Body of pancreas (tissue), 4 donors: ENCODE data around the gene RUFY1.
A peak's percentile ranks its signal among the peaks of the same experiment; 100 is the strongest.

ENCODE experiments used
- CTCF ChIP-seq, 7 experiments: fragments of 450-650 bp in 4 of 7; fragments of 200-600 bp in 3 of 7; sonication (generic) in 3 of 7; IDR thresholded peaks; one replicate each; pipeline ENCODE4 v1.5.1; 2016 to 2019; ENCODE audit warnings: antibody characterized with exemption in 7 of 7
- POLR2A ChIP-seq, 3 donors: fragments of 450-650 bp; IDR thresholded peaks; one replicate each; pipeline ENCODE4 v1.6.1; 2016; ENCODE audit warnings: antibody characterized with exemption in 3 of 3, mild to moderate bottlenecking in 2 of 3

GRCh38 chr5:179623003-179623905, 72.9 kb downstream of the RUFY1 start, which contains the start of gene HNRNPH1:
- TF ChIP-seq CTCF (IDR thresholded peaks at IDR 0.05): peak in 1 of 7 experiments; percentile 4
- TF ChIP-seq POLR2A (IDR thresholded peaks at IDR 0.05): peak; percentile 99 to 100 (median 100)
